Activated T-cell treated with anti-CD3 and anti-CD28 coated beads, Interleukin-2, amount 50 U/mL, for 72 hours (primary cell): ENCODE results near the gene FXYD4. TPM values are rescaled to one million over a fixed set of nuclear protein-coding genes. Genes with fewer than 3 reads are reported as not detected.
"Not testable (repeated sequence)": the region's sequence is repeated elsewhere in the genome, so short reads cannot be mapped to it uniquely, and the experiment has no call there.

Source experiments
- ATAC-seq, 2 donors: fragments of 150-1000 bp; cut with Tn5 transposase; replicated peaks in 1 of 2; 2 replicates each; pipeline ENCODE4 v1.10.0; 2021; ENCODE audit warnings: moderate library complexity in 2 of 2, mild to moderate bottlenecking in 1 of 2
- DNase-seq, 2 donors: peaks; one replicate each; pipeline ENCODE4 v3.0.0; 2021 to 2022; ENCODE audit warnings: mixed read lengths in 1 of 2
- H3K27ac Mint-ChIP-seq: one replicate; pipeline ENCODE4 v1.8.0; 2022; ENCODE audit warnings: mild to moderate bottlenecking, moderate library complexity, mixed read lengths
- H3K27me3 Mint-ChIP-seq: one replicate; pipeline ENCODE4 v1.8.0; 2022; ENCODE audit warnings: low read depth, mixed read lengths
- H3K36me3 Mint-ChIP-seq, 2 donors: one replicate each; pipeline ENCODE4 v1.8.0; 2022; ENCODE audit warnings: mixed read lengths in 2 of 2, mild to moderate bottlenecking in 1 of 2; ENCODE audit not compliant: insufficient read depth in 2 of 2
- H3K4me1 Mint-ChIP-seq: one replicate; pipeline ENCODE4 v1.8.0; 2022; ENCODE audit warnings: low read depth, mixed read lengths
- H3K4me3 Mint-ChIP-seq, 2 donors: one replicate each; pipeline ENCODE4 v1.8.0; 2022; ENCODE audit warnings: mild to moderate bottlenecking in 2 of 2, mixed read lengths in 2 of 2, moderate library complexity in 2 of 2
- H3K9me3 Mint-ChIP-seq, 2 donors: one replicate each; pipeline ENCODE4 v1.8.0; 2022; ENCODE audit warnings: mixed read lengths in 2 of 2
- total RNA-seq, 2 donors: library from RNA; stranded (reverse); gene quantifications; one replicate each; pipeline ENCODE4 v1.2.3, GENCODE V29; 2022

Gene FXYD4
- total RNA-seq, 2 donors from 2014 or later: not detected

- no peak for DNase-seq
- Mint-ChIP-seq H3K36me3 (peaks cover 19 to 43% of the 10 kb centered on the region in 2 donors), H3K27ac (peak overlapping the region; percentile 47), H3K9me3 (no peaks in the 10 kb centered on the region), H3K27me3 (no peaks in the 10 kb centered on the region), H3K4me3 (no peak overlapping the region), H3K4me1 (peaks cover 53% of the 10 kb centered on the region)
- ATAC-seq: peak in 1 of 2 donors; percentile 24
These were observed 15.1 kb downstream of the FXYD4 start for GRCh38 chr10:43386549-43386948.

- Mint-ChIP-seq H3K27ac (peak overlapping the region; percentile 52), H3K9me3 (no peaks in the 10 kb centered on the region), H3K4me1 (peaks cover 59% of the 10 kb centered on the region), H3K4me3 (no peak overlapping the region), H3K36me3 (peaks cover 21 to 46% of the 10 kb centered on the region in 2 donors), H3K27me3 (no peaks in the 10 kb centered on the region)
- DNase-seq (no peak), ATAC-seq (no peak)
These were observed 15.7 kb downstream of the FXYD4 start for GRCh38 chr10:43386981-43387677.

- no peak for ATAC-seq
- H3K27me3 Mint-ChIP-seq: no peaks in the 10 kb centered on the region
- H3K4me3 Mint-ChIP-seq: no peak overlapping the region
- peaks cover 25 to 51% of the 10 kb centered on the region in 2 donors for H3K36me3 Mint-ChIP-seq
- H3K27ac Mint-ChIP-seq: peak overlapping the region; percentile 52
- H3K9me3 Mint-ChIP-seq: no peaks in the 10 kb centered on the region
- no peak for DNase-seq
- peaks cover 64% of the 10 kb centered on the region for H3K4me1 Mint-ChIP-seq
These were observed 16.2 kb downstream of the FXYD4 start for GRCh38 chr10:43387678-43388032.

GRCh38 chr10:43389867-43390266 lies 18.4 kb downstream of the FXYD4 start:
- no peaks in the 10 kb centered on the region for H3K9me3 Mint-ChIP-seq
- H3K4me1 Mint-ChIP-seq: peaks cover 85% of the 10 kb centered on the region

GRCh38 chr10:43390333-43390732 lies 18.9 kb downstream of the FXYD4 start:
- Mint-ChIP-seq H3K4me1 (peaks cover 89% of the 10 kb centered on the region), H3K36me3 (peaks cover 35 to 63% of the 10 kb centered on the region in 2 donors), H3K9me3 (no peaks in the 10 kb centered on the region), H3K4me3 (peak overlapping the region; percentile 0 to 50), H3K27me3 (no peaks in the 10 kb centered on the region), H3K27ac (peak overlapping the region; percentile 89)
- no peak for DNase-seq
- no peak for ATAC-seq

More at GRCh38 chr10:43389867-43390266, 18.4 kb downstream of the FXYD4 start:
- ATAC-seq (no peak), DNase-seq (no peak)
- Mint-ChIP-seq H3K27me3 (no peaks in the 10 kb centered on the region), H3K36me3 (peaks cover 34 to 63% of the 10 kb centered on the region in 2 donors), H3K4me3 (no peak overlapping the region), H3K27ac (peak overlapping the region; percentile 89)

GRCh38 chr10:43390759-43391158 lies 19.3 kb downstream of the FXYD4 start:
- Mint-ChIP-seq H3K36me3 (peaks cover 35 to 63% of the 10 kb centered on the region in 2 donors), H3K4me1 (peaks cover 90% of the 10 kb centered on the region), H3K27ac (peak overlapping the region; percentile 89), H3K9me3 (no peaks in the 10 kb centered on the region), H3K27me3 (no peaks in the 10 kb centered on the region), H3K4me3 (peak overlapping the region; percentile 0 to 50)
- ATAC-seq (no peak), DNase-seq (no peak)

GRCh38 chr10:43391496-43391895 lies 20.1 kb downstream of the FXYD4 start:
- no peak for ATAC-seq
- H3K36me3 Mint-ChIP-seq: peaks cover 38 to 68% of the 10 kb centered on the region in 2 donors
- no peak for DNase-seq
- peaks cover 88% of the 10 kb centered on the region for H3K4me1 Mint-ChIP-seq
- no peaks in the 10 kb centered on the region for H3K9me3 Mint-ChIP-seq
- peak overlapping the region; percentile 62 for H3K27ac Mint-ChIP-seq
- H3K4me3 Mint-ChIP-seq: no peak overlapping the region
- H3K27me3 Mint-ChIP-seq: no peaks in the 10 kb centered on the region

- Mint-ChIP-seq H3K27ac (peak overlapping the region; percentile 69), H3K4me1 (peaks cover 77% of the 10 kb centered on the region), H3K36me3 (peaks cover 32 to 58% of the 10 kb centered on the region in 2 donors), H3K4me3 (peak overlapping the region; percentile 12 to 20), H3K27me3 (no peaks in the 10 kb centered on the region), H3K9me3 (no peaks in the 10 kb centered on the region)
- DNase-seq (no peak), ATAC-seq (no peak)
These were observed 21.3 kb downstream of the FXYD4 start for GRCh38 chr10:43392748-43393147.

- H3K27ac Mint-ChIP-seq: peak overlapping the region; percentile 69
- not testable (repeated sequence) for DNase-seq, ATAC-seq, H3K9me3 Mint-ChIP-seq, H3K27me3 Mint-ChIP-seq
- peaks cover 34 to 59% of the 10 kb centered on the region in 2 donors for H3K36me3 Mint-ChIP-seq
- peak overlapping the region in 1 of 2 donors; percentile 2 for H3K4me3 Mint-ChIP-seq
- peaks cover 77% of the 10 kb centered on the region for H3K4me1 Mint-ChIP-seq
These were observed 21.8 kb downstream of the FXYD4 start for GRCh38 chr10:43393186-43393585.

- DNase-seq (no peak), ATAC-seq (no peak)
- Mint-ChIP-seq H3K9me3 (no peaks in the 10 kb centered on the region), H3K27me3 (no peaks in the 10 kb centered on the region), H3K27ac (peak overlapping the region; percentile 69), H3K36me3 (peaks cover 30 to 53% of the 10 kb centered on the region in 2 donors), H3K4me1 (peaks cover 77% of the 10 kb centered on the region), H3K4me3 (peak overlapping the region; percentile 27 to 92)
These were observed 22.3 kb downstream of the FXYD4 start for GRCh38 chr10:43393606-43394360.

GRCh38 chr10:43394868-43395267 lies 23.4 kb downstream of the FXYD4 start:
- DNase-seq (no peak), ATAC-seq (no peak)
- Mint-ChIP-seq H3K9me3 (no peaks in the 10 kb centered on the region), H3K27me3 (no peaks in the 10 kb centered on the region), H3K4me1 (peaks cover 80% of the 10 kb centered on the region), H3K27ac (peak overlapping the region; percentile 69), H3K4me3 (peak overlapping the region; percentile 91 to 92), H3K36me3 (peaks cover 34 to 52% of the 10 kb centered on the region in 2 donors)

- ATAC-seq (peak in 1 of 2 donors; percentile 18), DNase-seq (peak; percentile 47 to 66)
- peaks cover 80% of the 10 kb centered on the region for H3K4me1 Mint-ChIP-seq
- no peaks in the 10 kb centered on the region for H3K27me3 Mint-ChIP-seq
- H3K36me3 Mint-ChIP-seq: peaks cover 30 to 45% of the 10 kb centered on the region in 2 donors
- peak overlapping the region; percentile 91 to 92 for H3K4me3 Mint-ChIP-seq
- peak overlapping the region; percentile 69 for H3K27ac Mint-ChIP-seq
- no peaks in the 10 kb centered on the region for H3K9me3 Mint-ChIP-seq
These were observed 24.2 kb downstream of the FXYD4 start for GRCh38 chr10:43395571-43396060.
